Right renal cortex interstitium (tissue), 3 donors: Measurements from ENCODE around the gene C2CD4C. TPM values are rescaled to one million over a fixed set of nuclear protein-coding genes. Genes with fewer than 3 reads are reported as not detected.
"Not testable (repeated sequence)": the region's sequence is repeated elsewhere in the genome, so short reads cannot be mapped to it uniquely, and the experiment has no call there.

Experiments
- DNase-seq, 3 donors: peaks; one replicate each; pipeline ENCODE4 v3.0.0-alpha.2; 2013; ENCODE audit warnings: low read depth in 3 of 3, low spot score in 2 of 3
- polyA plus RNA-seq, 3 donors: library from polyadenylated mRNA; unstranded; fragments of 120-200 nt; gene quantifications; one replicate each; pipeline ENCODE4 v1.2.1, GENCODE V29; 2013; ENCODE audit not compliant: insufficient read length in 3 of 3

The C2CD4C gene
- polyA plus RNA-seq, 3 donors, result 1.1 to 1.4 (median 1.2) TPM

DNA sequence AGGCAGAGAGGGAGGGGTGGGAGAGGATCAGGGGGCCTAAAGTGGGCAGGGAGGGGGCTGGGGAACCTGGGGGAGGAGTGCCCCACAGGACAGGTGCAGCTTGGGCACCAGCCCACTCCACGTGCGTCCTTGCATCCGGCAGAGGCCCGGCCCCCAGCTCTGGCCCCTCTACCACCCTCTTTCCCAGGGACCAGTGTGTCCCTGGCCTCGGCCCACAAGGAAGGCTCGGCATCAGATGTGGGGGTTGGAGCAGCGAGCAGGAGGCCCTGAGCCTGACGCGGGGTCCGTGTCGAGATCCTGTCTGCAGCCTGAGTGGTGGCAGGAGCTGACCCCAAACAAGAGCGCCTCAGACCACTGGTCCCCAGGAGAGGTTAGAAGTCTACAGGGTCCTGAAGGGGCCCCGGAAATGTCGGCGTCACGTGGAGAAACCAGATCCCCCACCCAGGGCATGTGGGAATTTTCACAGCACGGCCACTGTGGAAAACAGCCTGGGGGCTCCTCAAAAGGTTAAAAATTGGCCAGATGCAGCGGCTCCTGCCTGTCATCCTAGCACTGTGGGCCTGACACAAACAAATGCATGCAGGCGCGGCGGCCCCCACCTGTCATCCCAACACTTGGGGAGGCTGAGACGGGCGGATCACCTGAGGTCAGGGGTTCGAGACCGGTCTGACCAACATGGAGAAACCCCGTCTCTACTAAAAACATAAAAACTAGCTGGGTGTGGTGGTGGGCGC is 30.4 kb upstream of the C2CD4C start:
- DNase-seq, result no peak

DNA sequence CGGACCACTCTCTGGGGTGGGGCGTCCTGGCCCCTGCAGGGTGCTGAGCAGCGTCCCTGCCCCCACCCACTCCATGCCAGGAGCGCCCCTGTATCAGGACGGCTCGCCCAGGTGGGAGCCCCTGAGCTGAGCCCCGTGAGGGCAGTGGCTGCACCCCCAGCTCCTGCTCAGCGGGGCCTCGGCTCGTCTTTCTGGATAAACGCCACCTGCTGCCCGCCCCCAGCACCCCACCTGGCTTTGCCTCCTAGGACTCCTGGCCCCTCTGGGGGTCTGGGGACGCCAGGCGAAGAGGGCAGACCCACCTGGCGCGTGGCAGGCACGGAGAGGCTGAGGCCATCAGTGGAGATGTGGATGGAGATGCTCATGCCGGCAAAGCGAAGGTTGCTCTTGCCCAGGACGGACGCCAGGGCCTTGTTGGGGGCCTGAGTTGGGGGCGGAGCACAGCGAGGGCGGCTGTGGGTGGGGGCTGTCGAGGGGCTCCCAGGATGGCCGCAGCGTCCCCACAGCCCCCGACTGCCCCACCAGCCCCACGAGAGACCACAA is 29.5 kb upstream of the C2CD4C start:
- no peak for DNase-seq

DNA sequence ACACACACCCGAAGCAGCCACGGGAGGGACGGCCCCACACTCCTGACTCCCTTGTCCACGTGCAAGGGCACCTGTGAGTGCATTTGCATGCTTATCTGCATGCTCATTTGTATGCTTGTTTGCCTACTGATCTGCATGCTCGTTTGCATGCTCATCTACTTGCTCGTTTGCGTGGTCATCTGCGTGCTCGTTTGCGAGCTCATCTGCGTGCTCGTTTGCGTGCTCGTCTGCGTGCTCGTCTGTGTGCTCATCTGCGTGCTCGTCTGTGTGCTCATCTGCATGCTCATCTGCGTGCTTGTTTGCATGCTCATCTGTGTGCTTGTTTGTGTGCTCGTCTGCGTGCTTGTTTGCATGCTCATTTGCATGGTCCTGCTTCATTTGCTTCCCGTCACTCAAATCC is 28.1 kb upstream of the C2CD4C start:
- no peak for DNase-seq

DNA sequence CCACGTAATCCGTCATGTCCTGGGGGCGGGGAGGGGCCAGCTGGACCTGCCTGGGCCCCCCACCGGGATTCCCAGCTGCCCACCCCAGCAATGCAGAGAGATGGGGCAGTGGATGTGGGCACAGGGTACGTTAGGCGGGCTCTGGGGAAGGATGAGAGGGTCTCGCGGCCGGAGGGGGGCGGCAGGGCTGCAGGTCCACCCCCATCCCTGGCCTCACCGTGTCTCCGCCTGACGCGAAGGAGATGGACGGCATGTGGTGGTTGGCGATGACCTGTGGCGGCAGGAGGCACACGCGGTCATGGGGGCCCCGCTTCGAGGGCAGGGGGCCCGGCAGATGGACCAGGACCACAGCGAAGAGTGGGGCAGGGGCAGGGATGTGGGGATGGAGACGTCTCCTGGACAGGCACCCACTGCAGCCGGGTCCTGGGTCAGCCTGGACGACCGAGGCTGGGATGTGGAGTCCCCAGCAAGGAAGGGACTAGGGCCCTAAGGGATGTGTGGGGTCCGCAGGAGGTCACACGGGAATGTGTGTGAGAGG is 27.5 kb upstream of the C2CD4C start:
- no peak for DNase-seq

DNA sequence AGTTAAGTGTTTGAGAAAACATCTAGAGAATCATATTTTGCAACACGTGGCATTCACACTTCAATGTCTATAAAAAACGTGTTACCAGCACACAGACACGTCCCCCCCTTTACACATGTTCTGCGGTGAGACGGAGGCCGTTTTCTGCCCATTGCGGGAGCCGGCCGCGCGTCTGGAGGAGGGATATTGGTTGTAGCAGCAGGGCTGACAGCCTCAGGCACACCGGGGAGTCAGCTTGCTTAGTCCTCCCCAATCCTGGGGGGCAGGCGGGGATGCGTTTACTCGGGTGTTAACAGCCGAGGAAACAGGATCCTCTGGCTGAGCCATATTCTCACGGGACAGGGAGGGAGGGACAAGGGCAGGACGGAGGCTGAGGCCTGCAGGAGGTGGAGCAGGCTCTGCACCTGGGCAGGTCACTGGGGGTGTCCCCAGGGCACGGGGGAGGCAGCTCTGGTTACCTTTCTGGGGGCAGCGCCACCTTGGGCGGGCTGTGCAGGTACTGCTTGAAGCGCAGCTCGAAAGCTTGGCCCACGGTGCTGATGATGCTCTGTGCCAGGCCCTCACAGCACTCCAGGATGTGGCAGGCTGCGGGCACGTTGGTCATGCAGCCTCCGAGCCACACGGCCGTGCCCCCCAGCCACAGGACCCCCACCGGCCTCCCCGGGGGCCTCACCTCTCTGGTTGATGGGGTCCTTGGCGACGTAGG is 26.9 kb upstream of the C2CD4C start:
- no peak for DNase-seq

GRCh38 chr19:435056-435706 is 26.2 kb upstream of the C2CD4C start:
- no peak for DNase-seq

DNA sequence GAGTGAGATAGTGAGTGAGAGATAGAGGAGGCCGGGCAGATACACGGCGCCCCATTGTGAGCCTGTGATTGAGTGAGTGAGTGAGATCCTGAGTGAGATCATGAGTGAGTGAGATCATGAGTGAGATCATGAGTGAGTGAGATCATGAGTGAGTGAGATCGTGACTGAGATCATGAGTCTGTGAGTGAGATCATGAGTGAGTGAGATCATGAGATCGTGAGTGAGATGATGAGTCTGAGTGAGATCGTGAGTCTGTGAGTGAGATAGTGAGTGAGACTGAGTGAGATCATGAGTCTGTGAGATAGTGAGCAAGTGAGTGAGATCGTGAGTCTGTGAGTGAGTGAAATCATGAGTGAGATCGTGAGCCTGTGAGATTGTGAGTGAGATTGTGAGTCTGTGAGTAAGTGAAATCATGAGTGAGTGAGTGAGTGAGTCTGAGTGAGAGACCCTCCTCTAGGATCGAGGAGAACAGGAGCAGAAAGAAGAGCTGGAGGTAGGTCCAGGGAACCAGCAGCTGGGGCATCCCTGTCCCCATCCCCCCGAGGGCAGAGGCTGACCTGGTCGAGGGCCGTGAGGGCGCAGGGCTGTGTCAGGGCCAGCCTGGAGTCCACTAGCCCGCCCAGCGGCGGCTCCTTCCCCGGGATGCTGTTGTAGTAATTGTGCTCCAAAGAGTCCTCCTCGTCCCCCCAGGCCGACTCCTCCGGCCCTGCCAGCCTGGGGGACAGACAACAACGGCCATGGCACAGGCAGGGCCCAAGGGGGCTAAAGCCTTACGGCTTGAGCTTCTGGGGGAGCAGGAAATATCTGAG is 25.4 kb upstream of the C2CD4C start:
- no peak for DNase-seq

DNA sequence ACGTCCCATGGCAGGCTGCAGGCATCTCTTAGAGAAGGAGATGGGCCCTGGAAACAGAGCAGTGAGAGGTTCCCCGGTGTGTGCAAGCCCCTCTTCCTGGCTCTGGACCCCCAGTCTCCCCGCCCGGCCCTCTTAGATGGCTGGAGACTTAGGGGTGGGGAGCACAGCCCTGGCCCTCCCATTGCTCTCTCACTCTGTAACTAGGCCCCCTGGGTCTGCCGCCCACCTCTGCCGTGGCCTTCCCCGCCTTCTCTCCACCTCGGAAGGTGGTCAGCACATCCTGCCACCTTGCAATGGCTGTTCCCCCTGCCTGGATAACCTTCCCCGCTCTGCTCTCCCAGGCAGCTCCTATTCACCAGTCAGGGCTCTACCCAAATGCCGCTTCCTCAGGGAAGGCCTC is 21.8 kb upstream of the C2CD4C start:
- DNase-seq, result no peak

- no peak for DNase-seq
These were observed 19.2 kb upstream of the C2CD4C start for GRCh38 chr19:428149-428548.

DNA sequence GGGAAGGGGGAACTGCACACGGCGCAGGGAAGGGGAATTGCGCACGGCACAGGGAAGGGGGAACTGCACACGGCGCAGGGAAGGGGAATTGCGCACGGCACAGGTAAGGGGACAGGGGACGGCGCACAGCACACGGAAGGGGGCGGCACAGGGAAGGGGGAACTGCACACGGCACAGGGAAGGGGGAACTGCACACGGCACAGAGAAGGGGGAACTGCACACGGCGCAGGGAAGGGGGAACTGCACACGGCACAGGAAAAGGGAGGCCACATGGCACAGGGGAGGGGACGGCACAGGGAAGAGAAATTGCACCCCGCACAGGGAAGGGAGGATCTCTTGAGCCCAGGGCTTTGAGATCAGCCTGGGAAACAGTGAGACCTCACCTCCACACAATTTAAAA is 18.7 kb upstream of the C2CD4C start:
- DNase-seq, result not testable (repeated sequence)

- no peak for DNase-seq
These were observed 17.9 kb upstream of the C2CD4C start for GRCh38 chr19:426725-427445.

GRCh38 chr19:425056-425455 is 16.1 kb upstream of the C2CD4C start:
- no peak for DNase-seq

GRCh38 chr19:424546-424945 is 15.6 kb upstream of the C2CD4C start:
- no peak for DNase-seq

DNA sequence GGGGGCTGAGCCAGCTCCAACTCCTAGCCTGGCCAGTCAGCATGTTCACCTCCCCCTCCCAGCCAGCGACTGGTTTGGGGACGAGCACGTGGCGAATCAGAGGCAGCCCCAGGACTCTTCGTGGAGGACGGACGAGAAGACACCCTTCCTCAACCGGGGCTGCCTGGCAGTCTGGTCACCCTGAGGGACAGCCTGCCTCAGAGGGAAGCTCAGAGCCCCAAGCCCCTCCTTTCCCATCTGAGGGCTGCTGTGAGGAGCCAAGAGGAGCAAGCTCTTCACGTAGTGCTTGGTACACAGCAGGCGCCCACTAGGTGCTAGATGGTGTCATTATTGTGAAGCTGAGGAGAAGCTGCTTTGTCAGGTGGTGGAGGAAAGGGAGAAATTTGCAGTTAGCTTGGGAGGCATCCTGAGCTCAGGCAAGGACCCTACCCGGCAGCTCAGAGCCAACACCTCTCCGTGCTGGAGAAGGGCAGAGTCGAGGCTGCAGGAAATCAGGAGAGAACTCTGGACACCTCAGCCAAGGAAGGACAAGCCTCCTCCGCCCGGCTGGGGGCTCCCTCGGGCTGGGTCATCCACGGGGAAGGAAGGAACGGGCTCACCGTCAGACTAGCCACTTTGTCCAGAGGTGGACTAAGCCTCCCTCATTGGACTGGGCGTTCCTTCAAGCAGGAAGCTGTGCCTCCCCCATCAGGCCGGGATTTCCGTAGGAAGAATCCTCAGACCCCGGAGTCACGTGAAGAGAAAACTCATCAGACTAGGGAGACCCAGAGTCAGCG is 14.9 kb upstream of the C2CD4C start:
- DNase-seq, result no peak

DNA sequence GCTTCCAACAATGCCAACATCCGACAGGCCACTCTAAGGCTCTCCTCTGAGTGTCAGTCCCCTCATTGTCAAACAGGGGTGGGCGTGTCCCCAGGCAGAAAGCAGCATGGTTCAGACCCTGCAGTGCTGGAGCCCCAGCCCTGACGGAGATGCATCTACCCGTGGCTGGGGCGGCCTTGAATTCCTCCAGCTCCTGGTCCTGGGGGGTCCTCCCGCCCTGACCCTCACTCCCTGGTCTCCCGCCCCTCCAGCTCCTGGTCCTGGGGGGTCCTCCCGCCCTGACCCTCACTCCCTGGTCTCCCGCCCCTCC is 13.9 kb upstream of the C2CD4C start:
- DNase-seq, result not testable (repeated sequence)

- DNase-seq, result no peak
These were observed 13.4 kb upstream of the C2CD4C start for GRCh38 chr19:422213-422916.

DNA sequence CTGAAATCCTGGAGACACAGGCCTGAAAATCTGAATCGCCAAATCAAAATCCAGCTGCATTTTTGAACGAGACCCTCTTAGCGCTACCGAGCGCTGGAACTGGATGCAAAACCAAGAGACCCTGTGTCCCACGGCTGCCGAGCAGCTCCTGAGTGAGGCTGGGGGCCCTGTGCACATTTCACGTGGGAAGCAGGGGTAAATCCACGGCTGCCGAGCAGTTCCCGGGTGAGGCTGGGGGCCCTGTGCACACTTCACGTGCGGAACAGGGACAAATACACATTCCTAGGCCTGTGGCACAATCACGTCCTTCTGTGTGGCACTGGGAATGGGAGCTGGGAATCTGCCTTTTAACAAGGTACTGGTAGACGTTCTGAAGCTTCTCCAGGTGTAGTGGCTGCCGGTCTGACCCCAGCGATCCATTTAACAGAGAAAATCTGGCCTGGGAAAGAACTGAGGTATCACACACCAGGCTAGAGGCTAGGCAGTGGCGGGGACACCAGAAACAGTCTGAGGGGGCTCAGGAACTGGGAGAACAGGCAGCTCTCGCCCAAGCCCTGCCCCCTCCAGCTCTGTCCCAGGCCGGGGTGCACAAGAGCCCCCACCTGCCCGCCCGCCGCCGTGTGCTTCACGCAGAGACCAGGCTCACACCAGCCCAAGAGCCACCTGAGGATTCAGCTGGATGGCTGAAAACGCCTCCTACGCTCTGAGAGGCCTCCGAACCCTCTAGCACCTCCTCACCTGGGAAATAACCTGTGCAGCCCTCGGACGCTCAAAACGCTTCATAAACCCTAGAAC is 11.0 kb upstream of the C2CD4C start:
- DNase-seq, result no peak
